Activated CD8-positive, alpha-beta memory T cell treated with anti-CD3 and anti-CD28 coated beads, Interleukin-2, amount 50 U/mL, for 1 hour (primary cell): ENCODE results near the gene FBXL13.
"Not testable (repeated sequence)": the region's sequence is repeated elsewhere in the genome, so short reads cannot be mapped to it uniquely, and the experiment has no call there.

Experiments
- DNase-seq: peaks from one replicate; pipeline ENCODE4 v3.0.0-alpha.2; 2020; ENCODE audit errors: extremely low read depth

FBXL13 gene

GRCh38 chr7:102935450-102936115, 139.0 kb downstream of the FBXL13 start:
- DNase-seq = no peak

- no peak for DNase-seq
Measured at GRCh38 chr7:102934701-102935100, 139.9 kb downstream of the FBXL13 start.

GRCh38 chr7:102934239-102934638, 140.4 kb downstream of the FBXL13 start:
- no peak for DNase-seq

GRCh38 chr7:102933763-102934162, 140.8 kb downstream of the FBXL13 start:
- no peak for DNase-seq

GRCh38 chr7:102931757-102932156, 142.8 kb downstream of the FBXL13 start:
- no peak for DNase-seq

GRCh38 chr7:102927312-102927933, 147.2 kb downstream of the FBXL13 start:
- DNase-seq = no peak

- DNase-seq = no peak
Measured at GRCh38 chr7:102926783-102927140, 147.8 kb downstream of the FBXL13 start.

GRCh38 chr7:102925976-102926782, 148.4 kb downstream of the FBXL13 start:
- DNase-seq = no peak

GRCh38 chr7:102918845-102919244, 155.8 kb downstream of the FBXL13 start:
- no peak for DNase-seq

- DNase-seq = no peak
Measured at GRCh38 chr7:102917436-102918353, 156.9 kb downstream of the FBXL13 start.

GRCh38 chr7:102916881-102917280, 157.7 kb downstream of the FBXL13 start:
- no peak for DNase-seq

- no peak for DNase-seq
Measured at GRCh38 chr7:102916426-102916825, 158.2 kb downstream of the FBXL13 start.

- no peak for DNase-seq
Measured at GRCh38 chr7:102914585-102914984, 160.0 kb downstream of the FBXL13 start.

- no peak for DNase-seq
Measured at GRCh38 chr7:102913826-102914225, 160.8 kb downstream of the FBXL13 start.

GRCh38 chr7:102912742-102913141, 161.9 kb downstream of the FBXL13 start, which contains the start of gene LRRC17:
LRRC17 (plus strand) TSS chr7:102913000; CDS start chr7:102933914, 20,914 bp downstream.
- DNase-seq = no peak

GRCh38 chr7:102908676-102909075, 165.9 kb downstream of the FBXL13 start:
- DNase-seq = no peak

- not testable (repeated sequence) for DNase-seq
Measured at GRCh38 chr7:102903576-102903975, 171.0 kb downstream of the FBXL13 start.

GRCh38 chr7:102902052-102902451, 172.5 kb downstream of the FBXL13 start:
- DNase-seq = not testable (repeated sequence)

GRCh38 chr7:102898532-102898859, 176.1 kb downstream of the FBXL13 start:
- no peak for DNase-seq

- DNase-seq = no peak
Measured at GRCh38 chr7:102897856-102898531, 176.6 kb downstream of the FBXL13 start.

GRCh38 chr7:102897211-102897631, 177.4 kb downstream of the FBXL13 start:
- DNase-seq = no peak
